CD8-positive, alpha-beta memory T cell (primary cell): ENCODE results near the gene FKRP. TPM values are rescaled to one million over a fixed set of nuclear protein-coding genes. Genes with fewer than 3 reads are reported as not detected.

Experiments
- CTCF ChIA-PET: fragments of 350-600 bp; sonication (Branson Sonifier 250); formaldehyde crosslinking; loops from one replicate; lab custom pipeline; 2021; ENCODE audit warnings: antibody characterized with exemption; lab: Charles Lee
- POLR2A ChIA-PET: fragments of 350-600 bp; sonication (Branson Sonifier 250); formaldehyde crosslinking; loops from one replicate; lab custom pipeline; 2021; ENCODE audit warnings: antibody characterized with exemption; lab: Charles Lee
- DNase-seq, 5 donors: peaks; one replicate each; pipeline versions ENCODE4 v3.0.0 to v3.0.0-alpha.2; 2020 to 2022; ENCODE audit warnings: mixed read lengths in 1 of 5
- H3K27ac ChIP-seq: one replicate; pipeline ENCODE4 v1.7.0; 2013; ENCODE audit warnings: low read depth, mild to moderate bottlenecking, low read length, moderate library complexity
- H3K27me3 ChIP-seq: 2 replicates; pipeline ENCODE4 v1.7.0; 2013; ENCODE audit warnings: low read length, mild to moderate bottlenecking; ENCODE audit not compliant: insufficient read depth, poor library complexity, severe bottlenecking
- H3K36me3 ChIP-seq: 2 replicates; pipeline ENCODE4 v1.7.0; 2013; ENCODE audit warnings: mild to moderate bottlenecking, low read length, moderate library complexity; ENCODE audit not compliant: insufficient read depth
- H3K4me1 ChIP-seq: 2 replicates; pipeline ENCODE4 v1.7.0; 2013; ENCODE audit warnings: mild to moderate bottlenecking, low read length, moderate library complexity; ENCODE audit not compliant: insufficient read depth
- H3K4me3 ChIP-seq: 2 replicates; pipeline ENCODE4 v1.7.0; 2013; ENCODE audit warnings: mild to moderate bottlenecking, low read length
- H3K9me3 ChIP-seq: 2 replicates; pipeline ENCODE4 v1.7.0; 2013; ENCODE audit warnings: mild to moderate bottlenecking, low read length
- H3K27ac Mint-ChIP-seq, 8 donors: one replicate each; pipeline ENCODE4 v1.8.0; 2020 to 2021; ENCODE audit warnings: mixed read lengths in 8 of 8, mild to moderate bottlenecking in 6 of 8, inconsistent platforms in 3 of 8, moderate library complexity in 3 of 8
- H3K27me3 Mint-ChIP-seq, 2 donors: one replicate each; pipeline ENCODE4 v1.8.0; 2020 to 2021; ENCODE audit warnings: mixed read lengths in 2 of 2, mild to moderate bottlenecking in 1 of 2, moderate library complexity in 1 of 2
- H3K36me3 Mint-ChIP-seq, 3 donors: one replicate each; pipeline ENCODE4 v1.8.0; 2020 to 2021; ENCODE audit warnings: mixed read lengths in 3 of 3, inconsistent platforms in 1 of 3, mild to moderate bottlenecking in 1 of 3
- H3K4me1 Mint-ChIP-seq, 3 donors: one replicate each; pipeline ENCODE4 v1.8.0; 2020 to 2021; ENCODE audit warnings: mixed read lengths in 3 of 3, inconsistent platforms in 1 of 3, mild to moderate bottlenecking in 1 of 3
- H3K4me3 Mint-ChIP-seq, 7 donors: one replicate each; pipeline ENCODE4 v1.8.0; 2020 to 2021; ENCODE audit warnings: mixed read lengths in 7 of 7, mild to moderate bottlenecking in 6 of 7, moderate library complexity in 4 of 7, inconsistent platforms in 2 of 7
- H3K9me3 Mint-ChIP-seq, 5 donors: one replicate each; pipeline ENCODE4 v1.8.0; 2020 to 2022; ENCODE audit warnings: mixed read lengths in 5 of 5, mild to moderate bottlenecking in 3 of 5, moderate library complexity in 2 of 5, inconsistent platforms in 1 of 5
- polyA plus RNA-seq: library from polyadenylated mRNA; unstranded; fragments of 300-500 nt; fragmentation: Illumina TruSeq; gene quantifications from one replicate; pipeline ENCODE4 v1.2.3, GENCODE V29; 2021
- total RNA-seq, 2 experiments: library from RNA; stranded (reverse); gene quantifications; one replicate each; pipeline ENCODE4 v1.2.3, GENCODE V29; 2021

Gene FKRP
- total and polyA plus RNA-seq, 3 experiments from 2014 or later = 6.4 to 24.4 (median 21.6) TPM

DNA sequence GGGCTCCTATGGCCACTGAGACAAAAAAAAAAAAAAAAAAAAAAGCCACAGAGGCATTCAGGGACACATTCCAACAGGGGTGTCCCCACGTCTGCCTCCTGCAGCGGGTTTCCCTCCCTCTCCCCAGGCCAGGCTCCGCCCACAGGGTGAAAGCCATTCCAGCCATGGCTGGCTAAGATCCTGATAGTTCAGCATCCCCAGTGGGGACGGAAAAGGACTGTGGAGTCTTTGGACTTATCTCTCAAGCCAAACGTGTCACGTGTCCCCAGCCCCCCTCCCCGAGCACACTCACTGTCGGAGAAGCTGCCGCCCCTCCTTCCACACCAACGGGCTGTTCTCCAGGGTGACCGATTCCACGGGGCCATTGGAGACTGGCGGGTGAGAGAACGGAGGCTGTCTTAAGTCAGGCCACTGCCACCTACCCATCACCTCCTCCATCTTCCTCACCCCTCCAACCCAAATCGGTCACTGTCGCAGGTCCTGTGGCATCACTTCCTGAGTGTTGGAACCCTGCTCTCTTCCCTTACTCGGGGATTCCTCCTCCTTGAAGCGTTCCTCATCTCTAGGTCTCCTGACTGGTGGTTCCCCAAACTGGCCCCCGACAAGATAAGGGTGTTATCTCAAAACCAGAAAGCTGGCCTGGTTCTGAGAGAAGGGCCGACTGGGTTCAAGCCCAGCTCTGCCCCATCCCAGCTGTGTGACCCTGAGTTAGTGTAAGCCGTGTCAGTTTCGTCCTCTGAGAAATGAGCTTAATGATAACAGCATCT lies 9.1 kb upstream of the FKRP start:
- Histone ChIP-seq H3K27ac (no peak overlapping the region), H3K36me3 (peaks cover 31% of the 10 kb centered on the region), H3K27me3 (no peaks in the 10 kb centered on the region), H3K4me1 (no peaks in the 10 kb centered on the region), H3K4me3 (no peak overlapping the region), H3K9me3 (no peaks in the 10 kb centered on the region)
- ChIA-PET CTCF (interaction anchor here (1.2 to 1.7 kb wide), 2 partner anchors 17 to 32 kb away, joined by 3 to 6 read pairs; no protein-coding TSS in a partner anchor), POLR2A (no interaction called here)
- peak in 1 of 5 donors; percentile 40 for DNase-seq
- Mint-ChIP-seq H3K27ac (peak overlapping the region in 1 of 8 donors; percentile 36), H3K9me3 (no peaks in the 10 kb centered on the region), H3K36me3 (peaks cover 0 to 74% (median 11%) of the 10 kb centered on the region in 3 donors), H3K27me3 (no peaks in the 10 kb centered on the region), H3K4me1 (peaks cover 15 to 26% (median 24%) of the 10 kb centered on the region in 3 donors), H3K4me3 (no peak overlapping the region)

DNA sequence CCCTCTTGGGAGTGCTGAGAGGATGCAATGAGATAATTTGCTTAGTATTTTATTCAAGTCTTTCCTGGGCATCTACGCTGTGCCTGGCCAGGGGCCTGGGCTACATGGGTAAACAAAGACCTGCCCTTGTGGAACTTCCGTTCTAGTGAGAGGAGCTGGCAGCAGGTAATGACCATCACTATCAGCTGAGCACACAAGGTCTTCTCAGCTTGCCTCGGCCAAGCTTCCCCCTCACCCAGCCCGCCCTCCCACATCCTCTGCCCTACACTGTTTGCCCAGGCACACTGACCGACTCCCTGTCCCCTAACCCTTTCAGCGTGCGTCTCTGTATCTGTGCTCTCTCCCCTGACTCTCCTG lies 8.6 kb upstream of the FKRP start:
- peak in 1 of 5 donors; percentile 8 for DNase-seq
- H3K9me3 ChIP-seq = no peaks in the 10 kb centered on the region
- H3K4me3 ChIP-seq = no peak overlapping the region
- no peaks in the 10 kb centered on the region for H3K4me1 ChIP-seq
- H3K4me3 Mint-ChIP-seq = no peak overlapping the region
- peaks cover 21 to 29% (median 27%) of the 10 kb centered on the region in 3 donors for H3K4me1 Mint-ChIP-seq
- H3K36me3 ChIP-seq = peaks cover 31% of the 10 kb centered on the region
- H3K36me3 Mint-ChIP-seq = peaks cover 0 to 74% (median 9%) of the 10 kb centered on the region in 3 donors
- POLR2A ChIA-PET = interaction anchor here (0.5 kb wide), 1 partner anchor 176 kb away, joined by 4 read pairs; no protein-coding TSS in a partner anchor
- CTCF ChIA-PET = interaction anchor here (0.8 to 1.7 kb wide), 5 partner anchors 9 to 122 kb away, joined by 3 to 9 read pairs (median 3); no protein-coding TSS in a partner anchor
- no peak overlapping the region for H3K27ac ChIP-seq
- H3K27me3 ChIP-seq = no peaks in the 10 kb centered on the region
- H3K9me3 Mint-ChIP-seq = no peaks in the 10 kb centered on the region
- no peaks in the 10 kb centered on the region for H3K27me3 Mint-ChIP-seq
- H3K27ac Mint-ChIP-seq = no peak overlapping the region

DNA sequence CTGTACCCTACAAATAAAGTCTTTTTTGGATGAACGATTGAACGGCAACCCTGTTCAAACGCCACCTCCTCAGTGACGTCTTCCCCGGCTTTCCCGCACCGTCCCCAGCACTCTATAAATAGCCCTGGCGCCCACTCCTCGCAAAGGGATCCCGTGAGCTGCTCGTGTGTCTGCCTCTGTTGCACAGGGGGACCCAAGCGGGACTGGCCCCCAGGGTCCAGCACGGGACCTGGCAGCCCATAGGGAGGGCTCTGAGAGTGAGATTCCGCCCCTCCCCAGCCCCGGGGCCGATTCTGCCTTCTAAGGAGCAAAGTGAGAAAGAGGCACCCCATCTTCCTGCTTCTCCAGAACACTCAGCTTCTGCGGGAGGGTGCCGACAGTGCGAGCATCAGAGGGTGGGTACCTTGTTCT lies 8.1 kb upstream of the FKRP start:
- no peaks in the 10 kb centered on the region for H3K27me3 ChIP-seq
- Mint-ChIP-seq H3K36me3 (peaks cover 0 to 71% (median 9%) of the 10 kb centered on the region in 3 donors), H3K9me3 (no peaks in the 10 kb centered on the region), H3K27me3 (no peaks in the 10 kb centered on the region), H3K27ac (no peak overlapping the region), H3K4me1 (peaks cover 23 to 34% (median 32%) of the 10 kb centered on the region in 3 donors), H3K4me3 (no peak overlapping the region)
- POLR2A ChIA-PET = interaction anchor here (0.5 kb wide), 1 partner anchor 175 kb away, joined by 4 read pairs; no protein-coding TSS in a partner anchor
- peak in 1 of 5 donors; percentile 19 for DNase-seq
- no peaks in the 10 kb centered on the region for H3K4me1 ChIP-seq
- CTCF ChIA-PET = interaction anchor here (0.8 to 1.7 kb wide), 5 partner anchors 9 to 123 kb away, joined by 3 to 9 read pairs (median 3); no protein-coding TSS in a partner anchor
- H3K4me3 ChIP-seq = no peak overlapping the region
- H3K9me3 ChIP-seq = no peaks in the 10 kb centered on the region
- H3K36me3 ChIP-seq = peaks cover 28% of the 10 kb centered on the region
- no peak overlapping the region for H3K27ac ChIP-seq

DNA sequence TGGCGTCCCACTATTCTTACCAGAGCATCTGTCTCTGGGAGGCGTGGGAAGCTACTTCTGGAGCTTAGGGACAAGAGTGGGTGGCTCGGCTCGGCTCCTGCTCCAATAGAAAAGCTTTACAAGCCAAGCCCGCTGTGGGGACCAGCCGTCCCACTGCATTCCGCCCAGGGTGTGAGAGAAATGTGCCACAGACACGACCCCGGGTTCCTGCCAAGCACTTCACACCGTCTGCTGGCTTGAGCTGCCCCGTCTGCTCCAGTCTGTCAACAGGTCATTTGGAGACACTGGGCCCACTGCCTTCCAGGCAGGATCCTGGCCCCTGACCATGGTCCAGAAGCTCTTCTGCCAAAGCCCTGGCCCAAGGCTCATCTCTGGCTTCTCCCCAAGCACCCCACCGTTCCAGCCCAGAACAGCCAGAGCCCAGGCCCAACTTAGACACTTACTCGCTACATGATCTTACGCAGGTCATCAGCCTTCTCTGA lies 6.5 kb upstream of the FKRP start:
- POLR2A ChIA-PET = no interaction called here
- Histone ChIP-seq H3K4me3 (no peak overlapping the region), H3K4me1 (peaks cover 6% of the 10 kb centered on the region), H3K27me3 (no peaks in the 10 kb centered on the region), H3K36me3 (peaks cover 13% of the 10 kb centered on the region), H3K9me3 (no peaks in the 10 kb centered on the region), H3K27ac (no peak overlapping the region)
- Mint-ChIP-seq H3K27ac (peak overlapping the region in 1 of 8 donors; percentile 54), H3K9me3 (no peaks in the 10 kb centered on the region), H3K4me3 (no peak overlapping the region), H3K36me3 (peaks cover 0 to 57% (median 9%) of the 10 kb centered on the region in 3 donors), H3K27me3 (no peaks in the 10 kb centered on the region), H3K4me1 (peaks cover 35 to 48% (median 45%) of the 10 kb centered on the region in 3 donors)
- CTCF ChIA-PET = no interaction called here
- DNase-seq = peak in 1 of 5 donors; percentile 34

DNA sequence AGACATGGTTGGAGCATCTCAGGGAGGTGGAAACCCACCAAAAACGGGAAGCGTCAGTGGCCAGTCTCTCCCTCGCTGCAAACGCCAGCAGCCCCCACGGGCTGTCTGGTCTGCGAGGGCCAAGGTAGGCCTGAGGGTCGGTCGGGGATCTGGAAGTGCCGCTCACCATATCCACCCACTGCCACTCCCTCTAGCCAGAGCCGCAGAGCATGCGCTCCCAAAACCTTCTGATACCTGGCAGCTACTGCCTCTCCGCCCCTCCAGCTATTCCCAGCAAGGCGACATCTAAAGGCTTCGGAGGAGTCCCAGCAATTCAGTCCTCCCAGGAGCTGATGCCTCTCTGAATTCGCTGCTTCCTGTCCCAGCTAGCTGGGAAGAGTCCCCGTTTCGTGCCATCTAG lies 4.4 kb upstream of the FKRP start:
- Mint-ChIP-seq H3K36me3 (peaks cover 0 to 52% (median 9%) of the 10 kb centered on the region in 3 donors), H3K9me3 (no peaks in the 10 kb centered on the region), H3K27ac (peak overlapping the region in 1 of 8 donors; percentile 47), H3K27me3 (no peaks in the 10 kb centered on the region), H3K4me1 (peaks cover 47 to 61% (median 56%) of the 10 kb centered on the region in 3 donors), H3K4me3 (peak overlapping the region in 1 of 7 donors; percentile 78)
- Histone ChIP-seq H3K36me3 (peaks cover 12% of the 10 kb centered on the region), H3K27ac (no peak overlapping the region), H3K27me3 (no peaks in the 10 kb centered on the region), H3K4me3 (no peak overlapping the region), H3K4me1 (peaks cover 17% of the 10 kb centered on the region), H3K9me3 (no peaks in the 10 kb centered on the region)
- ChIA-PET POLR2A (no interaction called here), CTCF (interaction anchor here (0.8 to 2.7 kb wide), 8 partner anchors 8 to 128 kb away, joined by 3 to 11 read pairs (median 4); no protein-coding TSS in a partner anchor)
- DNase-seq = no peak

GRCh38 chr19:46742926-46743480 lies 2.9 kb upstream of the FKRP start:
- Mint-ChIP-seq H3K4me1 (peaks cover 57 to 76% (median 69%) of the 10 kb centered on the region in 3 donors), H3K27ac (peak overlapping the region in 7 of 8 donors; percentile 5 to 78 (median 34)), H3K9me3 (no peaks in the 10 kb centered on the region), H3K4me3 (peak overlapping the region in 4 of 7 donors; percentile 45 to 90 (median 54)), H3K27me3 (peaks cover 0 to 2% of the 10 kb centered on the region in 2 donors), H3K36me3 (peaks cover 0 to 41% (median 6%) of the 10 kb centered on the region in 3 donors)
- Histone ChIP-seq H3K27ac (no peak overlapping the region), H3K4me3 (no peak overlapping the region), H3K4me1 (peaks cover 25% of the 10 kb centered on the region), H3K27me3 (no peaks in the 10 kb centered on the region), H3K9me3 (no peaks in the 10 kb centered on the region), H3K36me3 (peaks cover 5% of the 10 kb centered on the region)
- ChIA-PET POLR2A (interaction anchor here (0.6 kb wide), 1 partner anchor 60 kb away, joined by 4 read pairs; no protein-coding TSS in a partner anchor), CTCF (interaction anchor here (2.5 to 2.7 kb wide), 3 partner anchors 14 to 98 kb away, joined by 9 to 11 read pairs (median 9); no protein-coding TSS in a partner anchor)
- DNase-seq = peak in 1 of 5 donors; percentile 8

GRCh38 chr19:46744005-46744691 lies 1.7 kb upstream of the FKRP start:
- DNase-seq = no peak
- no peak overlapping the region for H3K27ac ChIP-seq
- Mint-ChIP-seq H3K4me1 (peaks cover 61 to 82% (median 76%) of the 10 kb centered on the region in 3 donors), H3K36me3 (peaks cover 0 to 39% (median 6%) of the 10 kb centered on the region in 3 donors), H3K4me3 (peak overlapping the region; percentile 89 to 96 (median 90)), H3K9me3 (no peaks in the 10 kb centered on the region), H3K27me3 (peaks cover 0 to 2% of the 10 kb centered on the region in 2 donors), H3K27ac (peak overlapping the region in 5 of 8 donors; percentile 9 to 94 (median 77))
- H3K9me3 ChIP-seq = no peaks in the 10 kb centered on the region
- H3K36me3 ChIP-seq = no peaks in the 10 kb centered on the region
- POLR2A ChIA-PET = no interaction called here
- H3K4me1 ChIP-seq = peaks cover 25% of the 10 kb centered on the region
- no peaks in the 10 kb centered on the region for H3K27me3 ChIP-seq
- H3K4me3 ChIP-seq = no peak overlapping the region
- CTCF ChIA-PET = interaction anchor here (1.0 to 2.7 kb wide), 5 partner anchors 10 to 82 kb away, joined by 3 to 9 read pairs (median 3); no protein-coding TSS in a partner anchor
